Activated naive CD4-positive, alpha-beta T cell treated with Interleukin-2 at 50 U/mL for 16 hours (primary cell): ENCODE data around the gene AMH.
"Not testable (repeated sequence)": the region's sequence is repeated elsewhere in the genome, so short reads cannot be mapped to it uniquely, and the experiment has no call there.

Source experiments
- DNase-seq: peaks from one replicate; pipeline ENCODE4 v3.0.0-alpha.2; 2020

AMH gene

DNA sequence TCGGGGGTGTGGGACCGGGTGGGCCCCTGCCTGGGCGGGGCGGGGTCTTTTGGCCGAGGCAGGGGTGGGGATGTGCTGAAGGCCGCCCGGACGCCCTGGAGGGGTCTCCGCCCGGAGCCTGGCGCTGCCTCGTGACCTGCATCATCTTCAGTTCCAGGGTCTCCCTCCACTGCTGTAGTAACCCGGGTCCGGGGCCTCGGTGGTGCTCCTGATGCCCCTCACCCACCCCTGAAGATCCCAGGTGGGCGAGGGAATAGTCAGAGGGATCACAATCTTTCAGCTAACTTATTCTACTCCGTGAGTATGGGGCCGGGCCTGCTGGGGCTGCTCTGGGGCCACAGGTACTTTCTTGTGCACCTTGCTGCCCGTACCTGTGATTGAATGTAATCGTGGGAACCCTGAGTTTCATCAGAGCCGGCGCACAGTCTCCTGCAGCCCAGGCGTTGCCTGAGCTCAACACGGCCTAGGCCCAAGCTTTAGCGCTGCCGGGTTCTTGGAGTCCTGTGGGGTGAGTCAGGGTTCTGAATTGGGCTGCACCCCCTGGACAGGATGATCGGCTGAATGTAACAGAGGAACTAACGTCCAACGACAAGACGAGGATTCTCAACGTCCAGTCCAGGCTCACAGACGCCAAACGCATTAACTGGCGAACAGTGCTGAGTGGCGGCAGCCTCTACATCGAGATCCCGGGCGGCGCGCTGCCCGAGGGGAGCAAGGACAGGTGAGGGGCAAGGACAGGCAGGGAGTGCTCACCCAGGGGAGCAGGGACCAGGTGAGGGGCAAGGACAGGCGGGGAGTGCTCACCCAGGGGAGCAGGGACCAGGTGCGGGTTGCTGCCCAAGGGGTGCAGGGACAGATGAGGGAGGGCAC lies 22.3 kb downstream of the AMH start:
- DNase-seq = peak; percentile 32

DNA sequence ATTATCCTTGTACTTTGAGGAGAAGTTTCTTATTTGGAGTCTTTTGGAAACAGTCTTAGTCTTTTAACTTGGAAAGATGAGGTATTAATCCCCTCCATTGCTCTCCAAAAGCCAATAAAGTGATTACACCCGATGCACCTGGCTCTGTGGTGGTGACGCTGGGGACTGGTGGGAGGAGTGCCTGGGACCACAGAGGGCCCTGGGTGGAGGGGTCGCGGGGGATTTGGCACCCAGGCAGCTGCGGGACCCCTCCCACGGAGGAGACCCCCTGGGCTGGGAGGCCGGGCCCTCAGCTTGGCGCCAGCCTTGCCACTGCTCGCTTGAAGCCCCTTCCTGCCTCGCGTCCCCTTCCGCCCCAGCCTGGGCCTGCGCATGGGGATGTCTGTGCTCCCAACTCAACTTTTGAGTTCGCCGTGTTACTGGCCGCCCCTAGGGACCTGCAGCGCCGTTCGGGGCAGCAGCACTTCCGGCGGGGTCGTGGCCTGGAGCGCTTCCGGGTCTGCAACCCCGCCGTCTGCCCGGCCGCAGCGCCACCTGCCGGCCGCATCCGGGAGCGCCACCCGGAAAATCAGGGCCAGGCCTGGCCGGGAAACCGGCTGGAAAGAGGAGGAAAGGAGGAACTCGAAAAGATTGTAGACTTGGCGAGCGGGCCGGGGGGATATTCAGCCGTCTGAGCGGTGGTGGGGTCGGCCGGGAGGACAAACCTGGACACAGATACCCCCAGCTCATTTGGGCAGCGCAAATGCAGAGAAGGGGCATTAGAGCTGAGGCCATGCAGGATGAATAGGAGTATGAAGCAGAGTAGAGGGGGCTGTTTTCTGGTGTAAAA lies 24.4 kb downstream of the AMH start:
- DNase-seq = peak; percentile 78

DNA sequence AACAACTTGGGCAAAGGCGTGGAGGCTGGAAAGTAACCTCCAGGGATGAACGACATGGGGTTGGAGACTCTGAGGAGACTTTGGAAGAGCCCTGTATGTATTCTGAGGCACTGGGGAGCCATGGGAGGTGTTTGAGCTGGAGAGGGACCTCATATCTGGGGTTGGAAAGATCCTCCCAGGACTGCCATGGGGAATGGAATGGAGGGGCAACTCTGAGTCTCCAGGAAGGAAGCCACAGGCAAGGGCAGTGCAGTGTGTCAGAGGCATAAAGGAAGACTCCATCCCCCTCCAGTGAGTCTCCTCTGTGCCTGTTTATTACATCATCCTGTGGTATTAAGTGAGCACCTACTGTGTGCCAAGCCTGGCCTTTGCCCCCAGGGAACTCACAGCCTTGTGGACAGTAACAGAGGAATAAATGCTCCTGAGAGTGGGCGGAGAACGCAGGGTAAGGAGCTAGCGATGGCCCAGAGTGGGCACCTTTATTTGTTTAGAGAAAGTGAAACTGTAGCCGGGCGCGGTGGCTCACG lies 25.1 kb downstream of the AMH start:
- no peak for DNase-seq

DNA sequence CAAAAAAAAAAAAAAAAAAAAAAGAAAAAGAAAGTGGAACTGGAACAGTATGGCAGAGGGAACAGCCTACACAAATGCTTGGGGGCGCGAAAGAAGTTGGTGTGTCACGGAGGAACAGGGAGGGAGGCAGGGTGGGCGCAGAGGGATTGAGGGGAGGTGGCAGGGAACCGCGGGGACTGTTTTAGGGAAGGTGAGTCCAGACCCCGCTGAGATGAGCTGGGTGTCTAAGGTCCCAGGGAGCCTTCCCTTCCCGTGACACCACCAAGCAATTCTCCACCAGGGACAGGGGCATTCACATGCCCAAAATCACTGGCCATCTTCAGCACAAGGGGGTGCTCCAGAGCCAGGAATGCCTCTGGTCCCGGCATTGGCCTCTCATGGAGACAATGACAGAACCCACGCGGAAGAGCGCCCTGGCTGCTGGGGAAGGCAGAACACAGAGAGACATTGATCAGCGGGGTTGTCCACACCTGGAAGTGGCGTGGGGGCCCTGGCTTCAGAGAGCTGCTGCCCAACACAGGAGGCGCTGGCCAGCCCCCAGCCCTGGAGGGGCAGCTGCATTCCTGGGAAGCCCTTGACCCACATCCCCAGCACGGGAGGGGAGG lies 25.9 kb downstream of the AMH start:
- no peak for DNase-seq

DNA sequence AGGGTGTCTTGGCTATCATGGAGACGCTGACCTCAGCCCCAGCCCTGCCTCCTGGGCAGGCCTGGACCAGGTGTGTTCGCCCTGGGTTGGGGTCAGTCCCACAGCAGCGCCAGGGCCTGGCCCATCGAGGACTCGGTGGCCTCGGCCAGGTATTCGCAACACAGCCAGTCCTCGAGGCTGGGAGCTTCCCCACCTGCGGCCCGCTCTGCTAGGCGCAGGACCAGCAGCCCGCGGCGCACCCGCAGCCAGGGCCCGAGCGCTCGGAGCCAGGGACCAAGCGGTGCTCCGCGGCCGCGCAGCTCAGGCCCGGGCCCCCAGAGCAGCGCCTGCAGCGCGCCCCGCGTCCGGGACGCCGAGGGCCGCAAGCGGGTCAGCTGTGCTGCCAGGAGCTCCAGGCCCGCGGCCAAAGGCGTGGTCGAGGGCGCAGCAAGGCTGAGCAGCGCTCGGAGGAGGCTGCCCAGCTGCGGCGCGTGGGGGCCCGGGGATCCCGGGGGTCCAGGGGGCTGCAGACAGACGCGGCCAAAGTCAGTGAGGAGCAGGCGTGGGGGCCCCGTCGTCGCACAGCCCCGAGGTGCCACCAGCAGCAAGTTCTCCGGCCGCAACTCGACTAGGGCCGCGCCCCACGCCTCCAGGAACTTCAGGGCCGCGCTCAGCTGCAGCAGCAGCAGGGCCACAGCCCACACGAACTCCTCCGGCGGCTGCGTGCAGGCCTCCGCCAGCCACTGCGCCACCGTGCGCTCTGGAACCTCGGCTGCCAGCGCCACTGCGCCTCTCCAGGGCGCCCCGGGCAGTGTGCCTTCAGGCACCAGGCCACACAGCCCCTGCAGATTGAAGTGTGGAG lies 26.7 kb downstream of the AMH start:
- no peak for DNase-seq

DNA sequence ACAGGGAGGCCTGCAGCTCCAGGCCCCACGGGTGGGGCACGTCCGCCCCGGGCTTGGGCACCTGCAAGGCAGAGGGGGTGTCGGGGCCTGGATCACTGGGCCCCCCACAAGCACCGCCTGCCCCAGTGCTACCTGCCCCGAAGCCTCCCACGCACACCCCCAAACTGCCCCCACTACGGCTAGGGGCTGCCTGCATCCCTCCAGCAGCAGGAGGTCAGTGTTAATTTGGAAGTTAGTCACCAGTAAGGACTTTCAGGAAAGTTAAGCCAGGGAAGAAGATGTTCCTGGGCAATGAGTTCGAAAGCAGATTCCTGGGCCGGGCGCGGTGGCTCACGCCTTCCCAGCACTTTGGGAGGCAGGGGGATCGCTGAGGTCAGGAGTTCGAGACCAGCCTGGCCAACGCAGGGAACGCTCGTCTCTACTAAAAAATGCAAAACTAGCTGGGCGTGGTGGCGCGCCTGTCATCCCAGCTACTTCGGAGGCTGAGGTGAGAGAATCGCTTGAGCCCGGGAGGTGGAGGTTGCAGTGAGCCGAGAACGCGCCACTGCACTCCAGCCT lies 27.4 kb downstream of the AMH start:
- no peak for DNase-seq

DNA sequence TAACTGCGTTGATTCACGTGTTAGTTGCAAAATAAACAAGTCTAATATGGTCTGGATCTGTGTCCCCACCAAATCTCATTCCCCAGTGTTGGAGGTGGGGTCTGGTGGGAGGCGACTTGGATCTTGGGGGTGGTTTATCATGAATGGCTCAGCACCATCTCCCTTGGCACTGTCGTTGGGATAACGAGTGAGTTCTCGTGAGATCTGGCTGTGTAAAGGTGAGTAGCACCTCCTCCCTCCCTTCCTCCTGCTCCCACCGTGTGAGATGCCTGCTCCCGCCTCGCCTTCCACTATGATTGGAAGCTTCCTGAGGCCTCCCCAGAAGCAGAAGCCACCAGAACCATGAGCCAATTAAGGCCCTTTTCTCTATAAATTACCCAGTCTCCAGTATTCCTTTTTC lies 28.0 kb downstream of the AMH start:
- no peak for DNase-seq

DNA sequence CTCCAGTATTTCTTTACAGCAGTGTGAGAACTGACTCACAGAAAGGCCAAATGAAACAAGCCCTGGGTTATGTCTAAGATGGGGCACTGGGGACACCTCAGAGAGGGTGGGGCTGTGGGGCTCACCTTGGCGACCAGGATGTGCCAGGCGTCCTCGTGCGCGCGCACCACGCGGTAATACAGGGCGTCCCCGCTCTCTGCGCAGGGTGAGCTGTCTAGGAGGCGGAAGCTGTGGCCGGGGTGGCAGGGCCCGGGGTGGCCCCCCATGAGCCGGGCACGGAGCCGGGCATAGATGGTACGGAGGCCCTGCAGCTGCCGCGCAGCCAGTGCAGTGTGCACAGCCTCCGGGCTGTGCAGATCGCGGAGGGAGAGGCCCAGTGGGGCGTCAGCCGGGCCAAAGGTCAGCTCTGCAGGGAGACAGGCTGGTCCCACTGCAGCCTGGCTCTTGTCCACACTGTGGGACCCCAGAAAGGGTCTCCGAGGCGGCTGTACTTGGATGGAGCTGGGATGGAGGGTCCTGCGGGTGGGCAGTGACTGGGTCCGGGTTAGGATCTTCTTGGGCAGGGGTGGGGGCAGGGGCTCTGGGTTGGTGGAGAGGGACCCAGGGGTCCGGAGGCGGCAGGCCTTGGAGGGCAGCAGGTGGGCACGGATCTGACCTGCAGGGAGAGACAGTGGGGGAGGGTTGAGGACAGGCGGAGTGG lies 29.5 kb downstream of the AMH start:
- DNase-seq = no peak

DNA sequence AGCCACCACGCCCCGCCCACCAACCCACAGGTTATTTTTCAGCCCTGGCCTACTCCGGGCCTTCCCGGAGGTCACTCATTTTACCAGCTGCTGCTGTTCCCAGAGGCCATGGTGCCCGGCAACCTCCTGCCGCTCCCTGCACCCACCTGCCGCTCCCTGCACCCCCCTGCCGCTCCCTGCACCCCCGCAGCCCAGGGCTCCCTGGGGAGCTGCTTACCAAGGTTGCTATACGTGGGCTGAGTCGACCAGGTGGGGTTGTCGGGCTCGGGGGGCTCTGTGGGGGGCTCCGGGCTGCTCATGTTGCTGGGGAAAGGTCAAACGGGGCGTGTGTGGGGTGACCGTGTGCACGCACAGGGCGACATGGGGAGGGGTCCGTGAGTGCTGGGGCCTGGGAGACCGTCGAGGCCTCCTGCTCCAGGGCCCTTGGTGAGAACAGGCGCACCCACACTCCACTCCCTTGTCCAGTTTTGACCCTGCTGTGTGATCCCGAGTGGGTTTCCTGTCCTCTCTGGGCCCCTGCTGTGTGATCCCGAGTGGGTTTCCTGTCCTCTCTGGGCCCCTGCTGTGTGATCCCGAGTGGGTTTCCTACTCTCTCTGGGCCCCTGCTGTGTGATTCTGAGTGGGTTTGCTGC lies 31.6 kb downstream of the AMH start:
- DNase-seq = no peak

DNA sequence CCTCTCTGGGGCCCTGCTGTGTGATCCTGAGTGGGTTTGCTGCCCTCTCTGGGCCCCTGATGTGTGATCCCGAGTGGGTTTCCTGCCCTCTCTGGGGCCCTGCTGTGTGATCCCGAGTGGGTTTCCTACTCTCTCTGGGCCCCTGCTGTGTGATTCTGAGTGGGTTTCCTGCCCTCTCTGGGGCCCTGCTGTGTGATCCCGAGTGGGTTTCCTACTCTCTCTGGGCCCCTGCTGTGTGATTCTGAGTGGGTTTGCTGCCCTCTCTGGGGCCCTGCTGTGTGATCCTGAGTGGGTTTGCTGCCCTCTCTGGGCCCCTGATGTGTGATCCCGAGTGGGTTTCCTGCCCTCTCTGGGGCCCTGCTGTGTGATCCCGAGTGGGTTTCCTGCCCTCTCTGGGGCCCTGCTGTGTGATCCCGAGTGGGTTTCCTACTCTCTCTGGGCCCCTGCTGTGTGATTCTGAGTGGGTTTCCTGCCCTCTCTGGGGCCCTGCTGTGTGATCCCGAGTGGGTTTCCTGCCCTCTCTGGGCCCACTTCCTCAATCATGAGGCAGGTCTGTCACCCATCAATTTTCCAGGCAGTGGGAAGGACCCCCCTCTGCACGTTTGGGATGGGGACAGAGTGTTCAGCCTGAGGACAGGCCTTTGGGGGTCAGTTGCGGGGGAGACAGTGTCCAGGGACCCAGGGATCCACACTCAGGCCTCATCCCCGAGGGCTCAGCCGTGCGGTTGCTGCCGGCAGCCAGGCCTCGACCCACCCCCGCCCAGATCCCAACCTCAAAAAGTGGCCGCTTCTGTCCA lies 32.3 kb downstream of the AMH start:
- DNase-seq = not testable (repeated sequence)

DNA sequence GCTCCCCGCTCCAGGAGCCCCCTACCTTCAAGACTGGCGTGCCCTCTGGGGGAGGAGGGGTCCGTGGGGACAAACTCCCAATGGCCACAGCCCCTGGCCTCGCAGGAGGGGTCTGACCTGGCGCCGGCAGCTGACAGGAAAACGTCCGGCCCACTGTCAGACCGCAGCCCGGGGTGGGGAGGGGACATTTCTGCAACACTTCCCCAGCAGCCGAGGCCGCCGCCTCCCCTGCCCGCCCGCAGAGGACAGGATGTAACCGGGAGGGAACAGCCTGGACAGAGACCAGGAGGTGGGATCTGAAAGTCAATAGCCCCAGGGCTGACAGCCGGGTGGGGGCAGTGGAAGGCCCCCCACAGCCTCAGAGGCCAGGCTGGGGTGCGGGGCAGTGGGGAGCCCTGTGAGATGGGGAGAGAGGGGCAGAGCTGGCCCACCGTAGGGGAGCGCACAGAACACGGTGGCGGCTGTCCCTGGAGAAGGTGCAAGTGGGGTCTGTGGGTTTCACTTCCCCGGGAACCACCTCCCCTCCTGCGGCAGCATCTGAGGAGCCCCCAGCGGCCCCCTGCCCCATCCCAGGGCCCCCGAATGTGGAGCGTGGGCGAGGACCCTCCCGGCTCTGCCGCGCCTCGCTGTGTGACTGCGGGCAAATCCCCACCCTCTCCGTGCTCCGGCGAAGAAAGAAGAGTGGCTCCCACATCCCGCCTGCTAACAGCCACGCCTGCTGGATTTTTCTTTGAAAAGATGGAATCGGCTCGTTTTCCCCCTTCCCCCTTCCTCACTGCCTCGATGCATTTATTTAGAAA lies 33.1 kb downstream of the AMH start, which contains the start of gene PEAK3:
TSS of gene PEAK3 (minus strand) at position 114 of the 800 bp plus-strand sequence. CDS start 1,244 bp downstream, outside the sequence.
- DNase-seq = peak; percentile 31

DNA sequence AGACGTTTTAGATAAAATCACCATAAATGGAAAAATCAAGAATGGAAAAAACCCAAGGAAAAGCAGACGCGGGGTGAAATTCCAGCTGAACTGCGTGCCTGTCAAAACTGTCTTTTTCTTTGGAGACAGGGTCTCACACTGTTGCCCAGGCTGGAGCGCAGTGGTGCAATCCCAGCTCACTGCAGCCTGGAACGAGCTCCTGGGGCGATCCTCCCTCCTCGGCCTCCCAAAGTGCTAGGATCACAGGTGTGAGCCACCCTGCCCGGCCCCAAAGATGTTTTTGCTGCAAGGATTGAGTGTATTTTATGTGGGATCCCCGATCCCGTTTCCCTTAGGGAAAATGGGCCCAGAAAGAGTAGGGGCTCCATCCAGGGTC lies 33.7 kb downstream of the AMH start:
- no peak for DNase-seq

DNA sequence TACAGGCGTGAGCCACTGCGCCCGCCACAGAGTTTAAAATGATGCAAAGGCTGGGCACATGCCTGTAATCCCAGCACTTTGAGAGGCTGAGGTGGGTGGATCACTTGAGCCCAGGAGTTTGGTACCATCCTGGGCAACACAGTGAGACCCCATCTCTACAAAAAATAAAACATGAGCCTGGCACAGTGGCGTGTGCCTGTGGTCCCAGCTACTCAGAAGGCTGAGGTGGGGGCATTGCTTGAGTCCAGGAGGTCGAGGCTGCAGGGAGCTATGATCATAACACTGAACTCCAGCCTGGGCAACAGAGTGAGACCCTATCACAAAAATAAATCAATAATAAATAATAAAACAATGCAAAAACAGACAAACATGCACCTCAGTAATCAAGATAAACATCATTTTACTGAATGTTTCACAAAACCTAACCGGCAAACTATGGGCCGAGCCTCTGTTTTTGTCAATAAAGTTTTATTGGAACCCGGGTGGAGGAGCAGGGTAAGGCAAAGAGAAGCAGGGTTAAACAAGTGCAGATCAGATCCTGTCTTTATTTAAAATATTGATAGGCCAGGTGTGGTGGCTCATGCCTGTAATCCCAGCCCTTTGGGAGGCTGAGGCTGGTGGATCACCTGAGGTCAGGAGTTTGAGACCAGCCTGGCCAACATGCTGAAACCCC lies 34.8 kb downstream of the AMH start:
- DNase-seq = no peak

DNA sequence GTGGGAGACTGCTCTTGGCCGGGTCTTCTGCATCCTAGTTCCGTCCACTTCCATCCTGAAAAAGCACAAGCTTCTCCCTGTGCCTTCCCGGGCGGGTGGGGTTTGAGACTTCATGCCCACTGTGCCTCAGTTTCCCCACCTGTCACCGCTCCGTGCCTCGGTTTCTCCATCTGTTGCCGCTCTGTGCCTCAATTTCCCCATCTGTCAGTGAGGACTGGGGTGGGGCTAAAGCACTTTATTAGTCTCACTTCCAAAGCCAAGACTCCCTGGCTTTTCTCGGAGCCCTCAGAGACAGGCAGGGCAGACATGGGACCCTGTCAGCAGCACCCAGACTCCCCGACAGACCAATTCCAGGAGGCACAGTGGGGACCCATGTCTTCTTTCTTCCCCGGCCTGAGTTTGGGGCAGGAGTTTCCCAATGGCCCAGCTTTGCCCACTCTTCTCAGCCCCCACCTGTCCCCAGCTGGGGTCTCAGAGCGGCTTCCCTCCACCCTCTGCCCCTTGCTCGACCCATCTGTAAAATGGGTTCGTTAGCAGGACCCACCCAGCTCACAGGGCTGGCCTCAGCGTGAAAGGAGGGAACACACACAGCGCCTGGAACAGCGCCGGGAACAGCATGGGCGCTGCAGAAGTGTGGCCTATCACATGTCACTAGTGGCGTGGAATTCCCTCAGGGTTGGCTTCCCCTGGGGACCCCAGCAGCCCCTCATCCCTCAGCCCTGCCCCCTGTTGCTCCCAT lies 37.4 kb downstream of the AMH start:
- no peak for DNase-seq

DNA sequence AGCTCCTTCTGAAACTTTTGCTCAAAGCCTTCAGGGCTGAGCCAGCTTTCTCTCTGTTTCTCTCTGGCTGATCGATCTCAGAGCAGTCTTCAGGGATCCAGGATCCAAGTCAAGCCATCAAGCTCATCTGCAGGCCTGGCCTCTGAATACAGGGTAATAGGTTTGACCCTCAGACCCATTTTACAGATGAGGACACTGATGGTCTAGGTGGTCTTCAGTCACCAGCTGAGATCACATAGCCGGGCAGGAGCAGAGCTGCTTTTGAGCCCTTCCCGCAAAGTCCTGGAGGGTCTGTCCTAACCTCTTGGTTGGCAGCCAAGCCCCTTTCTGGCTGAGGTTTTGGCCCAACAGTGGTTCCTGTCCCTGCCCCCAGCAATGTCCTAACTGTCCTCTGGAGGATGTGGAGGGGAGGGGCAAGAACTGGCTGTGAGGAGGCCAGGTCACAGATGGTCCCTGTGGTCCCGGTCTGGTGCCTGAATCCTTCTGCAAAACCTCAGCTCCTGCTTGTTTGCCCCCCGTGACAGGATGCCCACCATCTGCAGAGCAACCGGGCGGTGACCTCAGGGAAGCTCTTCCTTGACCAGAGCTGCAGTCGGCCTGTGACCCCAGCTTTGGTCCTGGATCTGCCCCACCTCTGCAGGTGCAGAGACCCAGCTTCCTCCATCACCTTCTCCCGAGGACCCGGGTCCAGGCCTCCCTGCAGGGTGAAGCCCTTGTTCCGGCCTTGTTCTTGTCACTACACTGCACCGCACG lies 38.6 kb downstream of the AMH start:
- DNase-seq = no peak

DNA sequence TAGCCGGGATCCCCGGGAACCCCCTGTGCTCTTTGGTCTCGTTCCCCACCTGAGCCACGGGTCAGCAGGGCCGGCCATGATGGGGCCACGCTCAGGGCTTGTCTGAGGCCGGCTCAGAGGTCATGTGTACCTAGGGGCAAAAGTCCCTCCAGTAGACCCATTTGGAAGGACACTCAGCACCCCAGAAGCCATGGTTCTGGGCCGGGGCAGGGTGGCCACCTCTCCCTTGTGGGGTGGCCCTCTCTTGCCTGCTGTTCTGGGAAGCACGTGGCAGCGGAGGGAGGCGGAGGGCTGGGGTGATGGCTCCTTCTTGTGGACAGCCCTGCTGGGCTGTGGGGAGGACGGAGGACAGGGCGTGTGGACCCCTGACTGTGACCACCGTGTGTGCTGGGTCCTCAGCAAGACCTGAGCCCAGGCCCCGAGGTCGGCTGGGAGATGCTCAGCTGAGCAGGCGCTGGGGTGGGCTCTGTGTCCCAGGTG lies 39.3 kb downstream of the AMH start:
- no peak for DNase-seq
